ENCODE measurements around the gene MAPK9.

DNA sequence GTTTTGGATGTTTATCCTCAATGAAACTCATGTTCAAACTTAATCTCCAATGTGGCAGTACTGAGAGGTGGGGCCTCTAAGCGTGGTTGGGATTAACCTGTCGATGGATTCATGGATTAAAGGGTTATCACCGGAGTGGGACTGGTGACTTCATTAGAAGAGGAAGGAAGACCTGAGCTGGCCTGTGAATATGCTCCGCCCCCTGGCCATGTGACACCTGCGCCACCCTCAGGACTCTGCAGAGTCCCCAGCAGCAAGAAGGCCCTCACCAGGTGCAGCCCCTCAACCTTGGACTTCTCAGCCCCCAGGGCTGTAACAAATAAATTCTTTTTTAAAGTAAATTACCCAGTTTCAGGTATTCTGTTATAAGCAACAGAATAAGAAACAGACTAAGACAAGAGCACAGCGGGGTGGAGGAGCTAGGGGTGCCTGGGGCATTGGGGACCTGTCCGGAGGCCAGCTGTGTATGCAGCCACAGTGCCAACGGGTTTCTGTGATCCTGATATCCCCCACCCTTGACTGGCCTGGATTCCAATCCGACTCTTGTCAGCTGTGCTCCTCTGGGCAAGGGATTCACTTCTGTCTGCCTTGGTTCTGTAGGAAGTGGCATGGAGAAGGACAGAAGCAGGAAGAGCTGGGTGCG is 3.2 kb upstream of the MAPK9 start:
- TF ChIP-seq TAF1 (IDR thresholded peaks at IDR 0.05; ENCODE audit: borderline replicate concordance, low read depth, low read length) (no peak), POLR2A (IDR thresholded peaks at IDR 0.05; ENCODE audit: low read depth, low read length) (no peak)

All from GM12892 (cell line).